Prostate gland (tissue), 2 donors: ENCODE results near the gene NMRAL1. TPM values are rescaled to one million over a fixed set of nuclear protein-coding genes. Genes with fewer than 3 reads are reported as not detected.

Source experiments
- DNase-seq: peaks from one replicate; pipeline ENCODE4 v3.0.0-alpha.2; 2019; ENCODE audit warnings: low spot score
- H3K27ac ChIP-seq, 2 donors: fragments of 200-600 bp; sonication (generic); 2 replicates each; pipeline ENCODE4 v1.5.1; 2017 to 2019
- H3K27me3 ChIP-seq: fragments of 200-600 bp; sonication (generic); replicated peaks from 2 replicates; pipeline ENCODE4 v1.5.1; 2019; ENCODE audit not compliant: insufficient read depth
- H3K36me3 ChIP-seq, 2 donors: fragments of 200-600 bp; sonication (generic); 1 replicate in 1 of 2; 2 replicates in 1 of 2; pipeline versions ENCODE4 v1.5.1 to v1.8.1; 2017 to 2019
- H3K4me1 ChIP-seq: fragments of 200-600 bp; sonication (generic); replicated peaks from 2 replicates; pipeline ENCODE4 v1.5.1; 2019
- H3K4me3 ChIP-seq, 2 donors: fragments of 200-600 bp; sonication (generic); 2 replicates each; pipeline ENCODE4 v1.5.1; 2017 to 2019
- H3K9me3 ChIP-seq: fragments of 200-600 bp; sonication (generic); 2 replicates; pipeline ENCODE4 v1.5.1; 2017
- POLR2A ChIP-seq: fragments of 450-650 bp; IDR thresholded peaks from one replicate; pipeline ENCODE4 v1.6.1; 2016; ENCODE audit warnings: antibody characterized with exemption, mild to moderate bottlenecking
- POLR2AphosphoS5 ChIP-seq: sonication (generic); formaldehyde crosslinking; IDR thresholded peaks from one replicate; pipeline ENCODE4 v1.6.1; 2017; ENCODE audit warnings: antibody characterized with exemption
- WGBS: methylation state at CpG from one replicate; pipeline ENCODE4 v1.1.5; 2018; 5-methylcytosine and 5-hydroxymethylcytosine counted together
- intact Hi-C: fragments of 100-400 bp; cut with DNase I; formaldehyde crosslinking; loops from one replicate; pipeline ENCODE4 v1.14.2; 2022
- total RNA-seq, 2 donors: library from RNA; depleted of rRNA; stranded (reverse); fragments of >200 nt; gene quantifications; one replicate each; pipeline ENCODE4 v1.1.0, GENCODE V29; 2016
- TF ChIP-seq, protein P1 (sequence below), 4 experiments: fragments of 200-600 bp in 2 of 4; fragments of 450-650 bp in 2 of 4; sonication (generic) in 2 of 4; IDR thresholded peaks; 1 replicate in 3 of 4; 2 replicates in 1 of 4; pipeline ENCODE4 v1.5.1; 2016 to 2019; ENCODE audit warnings: antibody characterized with exemption in 4 of 4, mild to moderate bottlenecking in 2 of 4, moderate library complexity in 2 of 4

NMRAL1 gene
- total RNA-seq, 2 donors from 2014 or later, result 40.8 to 90.9 TPM

DNA sequence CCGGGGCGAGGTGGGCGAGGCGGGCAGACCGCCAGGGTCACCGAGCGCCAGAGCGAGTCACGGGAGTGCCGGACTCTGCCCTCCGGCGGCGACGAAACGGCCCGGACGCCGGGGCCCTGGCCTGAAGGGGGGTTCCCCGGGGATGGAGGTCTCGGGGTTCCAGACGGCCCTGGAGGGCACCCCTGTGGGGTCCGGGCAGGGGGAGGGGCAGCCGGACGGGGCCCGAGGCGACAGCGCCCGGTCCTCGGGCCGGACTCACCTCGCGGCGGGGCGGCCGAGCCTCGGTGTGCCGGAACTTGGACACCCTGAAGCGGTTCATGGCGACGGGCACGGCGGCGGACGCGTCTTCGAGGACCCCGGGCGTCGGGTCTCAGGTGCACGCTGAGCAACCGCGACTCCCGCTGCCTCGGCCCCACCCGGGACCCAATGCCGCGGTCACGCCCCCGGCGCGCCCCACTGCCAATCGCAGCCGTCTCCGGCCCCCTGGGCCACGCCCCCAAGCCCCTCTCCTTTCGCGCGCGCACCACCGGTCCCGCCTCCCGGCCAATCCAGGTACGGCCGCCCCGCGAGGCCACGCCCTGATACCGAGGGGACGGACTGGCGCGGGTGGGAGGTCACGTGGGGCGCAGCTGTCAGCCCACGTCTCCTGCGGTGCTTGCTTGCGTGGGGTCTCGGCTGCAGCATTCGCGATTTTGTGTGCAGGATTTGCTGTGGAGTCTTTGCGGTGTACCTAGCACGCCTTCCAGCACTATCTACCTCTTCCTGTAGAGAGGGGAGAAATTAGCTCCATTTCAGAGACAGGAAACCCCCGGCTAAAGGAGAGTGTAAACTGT lies 58.0 kb downstream of the NMRAL1 start, which contains the start of gene CORO7:
Gene CORO7, minus strand, starts transcription at position 397 of the 833 bp plus-strand sequence. Its CDS starts 78 bp downstream, at position 319.
- WGBS, result under 1% methylated on average over 64 of the region's 92 CpGs
- peak; percentile 96 for DNase-seq

DNA sequence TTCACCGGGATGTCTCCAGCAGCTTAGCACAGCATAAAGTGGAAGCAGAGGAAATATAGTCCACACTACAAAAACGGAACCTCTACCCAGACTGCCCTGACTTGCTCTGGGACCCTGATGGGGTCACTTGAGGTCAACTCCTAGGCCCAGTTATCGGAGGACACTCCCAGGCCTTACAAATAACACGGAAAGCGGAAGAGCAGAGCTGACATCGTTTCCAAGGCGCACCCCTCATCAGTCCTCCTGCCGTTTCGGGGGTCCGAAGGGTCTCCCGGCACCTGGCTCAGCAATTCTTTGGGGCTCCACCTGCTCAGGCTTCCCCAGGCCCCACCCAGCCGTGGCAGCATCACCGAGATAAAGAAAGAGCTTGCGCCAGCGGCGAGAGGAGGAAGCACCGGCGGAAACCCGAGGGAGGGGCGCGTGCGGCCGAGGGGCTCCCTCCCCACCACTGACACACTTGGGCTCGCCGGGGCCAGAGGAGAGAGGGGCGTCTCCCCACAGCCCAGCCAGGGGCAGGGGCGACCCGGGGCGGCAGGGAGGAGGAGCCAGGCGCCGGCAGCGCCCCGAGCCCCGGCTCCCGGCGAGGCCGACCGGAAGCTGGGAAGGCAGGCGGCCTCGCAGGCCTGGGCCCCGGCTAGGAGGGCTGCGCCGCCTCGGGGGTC lies 58.8 kb downstream of the NMRAL1 start:
- WGBS, result 9% methylated on average over 28 of the region's 44 CpGs
- peak overlapping the region; percentile 43 to 55 for H3K27ac ChIP-seq
- H3K27me3 ChIP-seq, result no peaks in the 10 kb centered on the region
- H3K9me3 ChIP-seq, result no peaks in the 10 kb centered on the region
- no peak for TF ChIP-seq POLR2A
- TF ChIP-seq POLR2AphosphoS5, result no peak
- TF ChIP-seq, protein P1, sequence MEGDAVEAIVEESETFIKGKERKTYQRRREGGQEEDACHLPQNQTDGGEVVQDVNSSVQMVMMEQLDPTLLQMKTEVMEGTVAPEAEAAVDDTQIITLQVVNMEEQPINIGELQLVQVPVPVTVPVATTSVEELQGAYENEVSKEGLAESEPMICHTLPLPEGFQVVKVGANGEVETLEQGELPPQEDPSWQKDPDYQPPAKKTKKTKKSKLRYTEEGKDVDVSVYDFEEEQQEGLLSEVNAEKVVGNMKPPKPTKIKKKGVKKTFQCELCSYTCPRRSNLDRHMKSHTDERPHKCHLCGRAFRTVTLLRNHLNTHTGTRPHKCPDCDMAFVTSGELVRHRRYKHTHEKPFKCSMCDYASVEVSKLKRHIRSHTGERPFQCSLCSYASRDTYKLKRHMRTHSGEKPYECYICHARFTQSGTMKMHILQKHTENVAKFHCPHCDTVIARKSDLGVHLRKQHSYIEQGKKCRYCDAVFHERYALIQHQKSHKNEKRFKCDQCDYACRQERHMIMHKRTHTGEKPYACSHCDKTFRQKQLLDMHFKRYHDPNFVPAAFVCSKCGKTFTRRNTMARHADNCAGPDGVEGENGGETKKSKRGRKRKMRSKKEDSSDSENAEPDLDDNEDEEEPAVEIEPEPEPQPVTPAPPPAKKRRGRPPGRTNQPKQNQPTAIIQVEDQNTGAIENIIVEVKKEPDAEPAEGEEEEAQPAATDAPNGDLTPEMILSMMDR (IDR thresholded peaks at IDR 0.05), result peak in 1 of 4 experiments; percentile 24
- H3K4me1 ChIP-seq, result peaks cover 11% of the 10 kb centered on the region
- H3K36me3 ChIP-seq, result no peaks in the 10 kb centered on the region
- intact Hi-C loops, result no loop called here
- peak overlapping the region; percentile 73 to 75 for H3K4me3 ChIP-seq
- peak; percentile 19 for DNase-seq

More for the DNA sequence above, 58.0 kb downstream of the NMRAL1 start, which contains the start of gene CORO7:
- H3K27ac ChIP-seq, result peak within 1 kb of the TSS; percentile 43 to 55
- no peaks in the 10 kb centered on the region for H3K36me3 ChIP-seq
- intact Hi-C loops, result no loop called here
- H3K9me3 ChIP-seq, result no peaks in the 10 kb centered on the region
- TF ChIP-seq POLR2A (peak; percentile 63), POLR2AphosphoS5 (peak; percentile 88)
- TF ChIP-seq, protein P1 (IDR thresholded peaks at IDR 0.05), result peak in 2 of 4 experiments; percentile 54 to 56
- peaks cover 5% of the 10 kb centered on the region for H3K4me1 ChIP-seq
- peak within 1 kb of the TSS; percentile 73 to 75 for H3K4me3 ChIP-seq
- H3K27me3 ChIP-seq, result no peaks in the 10 kb centered on the region

DNA sequence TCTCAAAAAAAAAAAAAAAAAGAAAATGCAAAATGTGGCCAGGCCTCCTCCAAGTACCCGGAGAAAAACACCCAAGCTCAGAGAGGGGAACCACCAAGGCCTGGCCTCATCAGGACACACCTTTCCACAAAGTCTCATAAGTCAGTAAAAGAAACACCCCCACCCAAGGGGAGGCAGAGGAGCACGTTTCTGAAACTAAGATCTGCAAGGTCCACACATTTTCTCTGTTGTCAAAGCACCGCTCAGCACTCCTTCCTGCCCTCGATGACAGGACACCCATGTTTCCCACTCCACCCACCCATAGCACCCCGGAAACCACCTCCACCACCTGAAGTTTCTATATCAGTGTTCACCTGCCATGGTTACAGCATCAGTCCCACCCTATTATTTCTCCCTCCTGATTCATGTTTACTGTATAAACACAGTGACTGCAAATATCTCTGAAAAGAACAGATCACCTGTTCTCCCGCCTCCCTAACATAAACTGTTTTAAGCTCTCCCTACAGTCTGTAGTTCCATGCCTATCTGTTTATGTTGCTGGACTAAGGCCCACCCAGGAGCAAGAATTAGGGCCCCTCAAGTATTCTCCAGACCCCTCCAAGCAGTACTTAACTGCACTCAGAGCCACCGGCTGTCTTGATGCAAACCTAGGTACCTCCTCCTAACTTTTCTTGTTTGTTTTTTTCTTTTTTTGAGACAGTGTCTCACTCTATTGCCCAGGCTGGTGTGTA lies 60.1 kb downstream of the NMRAL1 start:
- Histone ChIP-seq H3K4me3 (no peak overlapping the region), H3K4me1 (peaks cover 11% of the 10 kb centered on the region), H3K27ac (no peak overlapping the region), H3K27me3 (no peaks in the 10 kb centered on the region), H3K9me3 (no peaks in the 10 kb centered on the region), H3K36me3 (no peaks in the 10 kb centered on the region)
- TF ChIP-seq, protein P1 (IDR thresholded peaks at IDR 0.05), result no peak
- no peak for TF ChIP-seq POLR2A
- TF ChIP-seq POLR2AphosphoS5, result no peak
- WGBS, result 82% methylated on average over 7 of the region's 7 CpGs
- intact Hi-C loops, result no loop called here
- no peak for DNase-seq

DNA sequence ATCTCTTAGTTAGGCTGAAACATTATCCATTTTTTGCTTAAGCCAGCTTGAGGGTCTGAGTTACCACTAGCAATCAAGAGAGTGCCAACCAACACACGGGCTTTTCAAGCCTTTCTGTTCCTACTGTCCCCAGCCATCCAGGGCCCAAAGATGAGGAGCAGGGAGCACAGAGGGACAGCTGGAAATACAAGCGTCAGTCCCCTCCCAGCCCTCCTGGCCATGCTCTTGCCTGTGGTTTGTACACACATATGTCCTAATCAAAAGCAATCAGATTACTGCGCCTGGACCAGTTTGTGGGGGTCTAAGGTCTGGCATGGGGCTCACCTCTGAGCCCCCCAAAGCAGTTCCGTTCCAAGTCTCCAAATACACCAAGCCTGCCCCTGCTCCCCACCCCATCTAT lies 61.6 kb downstream of the NMRAL1 start:
- H3K36me3 ChIP-seq, result no peaks in the 10 kb centered on the region
- TF ChIP-seq, protein P1 (IDR thresholded peaks at IDR 0.05), result no peak
- TF ChIP-seq POLR2AphosphoS5 (no peak), POLR2A (no peak)
- H3K4me3 ChIP-seq, result no peak overlapping the region
- H3K4me1 ChIP-seq, result peaks cover 11% of the 10 kb centered on the region
- no peak for DNase-seq
- WGBS, result 94% methylated on average over 4 of the region's 4 CpGs
- intact Hi-C loops, result no loop called here
- no peaks in the 10 kb centered on the region for H3K27me3 ChIP-seq
- H3K27ac ChIP-seq, result no peak overlapping the region
- H3K9me3 ChIP-seq, result no peaks in the 10 kb centered on the region
